ENCODE data around the gene CILP.

DNA sequence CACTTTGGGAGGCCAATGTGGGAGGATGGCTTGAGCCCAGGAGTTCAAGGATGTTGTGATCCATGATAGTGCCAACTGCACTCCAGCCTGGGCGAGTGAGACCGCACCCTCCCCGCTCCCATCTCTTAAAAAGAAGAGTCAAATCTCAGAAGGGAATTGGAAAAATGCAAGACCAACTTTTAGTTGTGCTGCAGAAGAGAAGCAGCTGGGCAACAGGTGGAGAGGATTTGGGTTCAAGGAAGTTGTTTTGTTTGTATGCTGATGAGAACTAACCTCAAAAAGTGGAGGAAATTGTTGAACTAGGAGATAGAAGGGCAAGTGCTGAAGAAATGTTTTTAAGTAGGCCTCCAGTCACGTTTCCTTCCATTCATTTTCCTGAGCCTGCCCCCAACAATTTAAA, 64.8 kb downstream of the CILP start:
- TF ChIP-seq, protein P1, sequence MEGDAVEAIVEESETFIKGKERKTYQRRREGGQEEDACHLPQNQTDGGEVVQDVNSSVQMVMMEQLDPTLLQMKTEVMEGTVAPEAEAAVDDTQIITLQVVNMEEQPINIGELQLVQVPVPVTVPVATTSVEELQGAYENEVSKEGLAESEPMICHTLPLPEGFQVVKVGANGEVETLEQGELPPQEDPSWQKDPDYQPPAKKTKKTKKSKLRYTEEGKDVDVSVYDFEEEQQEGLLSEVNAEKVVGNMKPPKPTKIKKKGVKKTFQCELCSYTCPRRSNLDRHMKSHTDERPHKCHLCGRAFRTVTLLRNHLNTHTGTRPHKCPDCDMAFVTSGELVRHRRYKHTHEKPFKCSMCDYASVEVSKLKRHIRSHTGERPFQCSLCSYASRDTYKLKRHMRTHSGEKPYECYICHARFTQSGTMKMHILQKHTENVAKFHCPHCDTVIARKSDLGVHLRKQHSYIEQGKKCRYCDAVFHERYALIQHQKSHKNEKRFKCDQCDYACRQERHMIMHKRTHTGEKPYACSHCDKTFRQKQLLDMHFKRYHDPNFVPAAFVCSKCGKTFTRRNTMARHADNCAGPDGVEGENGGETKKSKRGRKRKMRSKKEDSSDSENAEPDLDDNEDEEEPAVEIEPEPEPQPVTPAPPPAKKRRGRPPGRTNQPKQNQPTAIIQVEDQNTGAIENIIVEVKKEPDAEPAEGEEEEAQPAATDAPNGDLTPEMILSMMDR (IDR thresholded peaks at IDR 0.05; ENCODE audit: low read depth, low read length), result no peak
- TF ChIP-seq EZH2phosphoT487 (IDR thresholded peaks at IDR 0.05; ENCODE audit: low read depth), result no peak

All from OCI-LY3 (cell line).